HL-60 (cell line): ENCODE results near the gene GPR179.

ENCODE experiments used
- DNase-seq, 2 experiments: peaks; one replicate each; pipeline ENCODE4 v3.0.0-alpha.2; 2010 to 2020; ENCODE audit warnings: low read depth in 1 of 2, low spot score in 1 of 2
- H3K27ac ChIP-seq: fragments of 250-450 bp; sonication (Bioruptor Pico); replicated peaks from 2 replicates; pipeline ENCODE4 v1.5.1; 2020; ENCODE audit warnings: mild to moderate bottlenecking, moderate library complexity
- H3K27me3 ChIP-seq: fragments of 250-450 bp; sonication (Bioruptor Pico); 2 replicates; pipeline ENCODE4 v1.5.1; 2021; ENCODE audit warnings: mild to moderate bottlenecking, moderate library complexity; ENCODE audit not compliant: insufficient read depth, poor library complexity, severe bottlenecking
- H3K4me3 ChIP-seq: replicated peaks from 2 replicates; pipeline ENCODE4 v1.5.1; 2011; ENCODE audit warnings: mild to moderate bottlenecking, control low read depth, low read length; ENCODE audit not compliant: insufficient read depth
- GABPA ChIP-seq: IDR thresholded peaks from 2 replicates; pipeline ENCODE4 v1.6.1; 2012; ENCODE audit warnings: low read depth
- POLR2AphosphoS5 ChIP-seq: IDR thresholded peaks from 2 replicates; pipeline ENCODE4 v1.6.1; 2012; ENCODE audit warnings: low read depth
- SPI1 ChIP-seq: IDR thresholded peaks from 2 replicates; pipeline ENCODE4 v1.6.1; 2012; ENCODE audit warnings: low read depth, mild to moderate bottlenecking, borderline replicate concordance
- TF ChIP-seq, protein P1 (sequence below): IDR thresholded peaks from one replicate; pipeline ENCODE4 v1.5.1; 2011; ENCODE audit warnings: low read length, control low read depth, inconsistent platforms; ENCODE audit not compliant: insufficient read depth
- TF ChIP-seq, protein P2 (sequence below): IDR thresholded peaks from 2 replicates; pipeline ENCODE4 v1.6.1; 2012; ENCODE audit warnings: low read depth; ENCODE audit not compliant: insufficient replicate concordance

Gene GPR179

GRCh38 chr17:38341035-38341721 is 2.6 kb downstream of the GPR179 start:
- no peak for DNase-seq
- TF ChIP-seq, protein P1, sequence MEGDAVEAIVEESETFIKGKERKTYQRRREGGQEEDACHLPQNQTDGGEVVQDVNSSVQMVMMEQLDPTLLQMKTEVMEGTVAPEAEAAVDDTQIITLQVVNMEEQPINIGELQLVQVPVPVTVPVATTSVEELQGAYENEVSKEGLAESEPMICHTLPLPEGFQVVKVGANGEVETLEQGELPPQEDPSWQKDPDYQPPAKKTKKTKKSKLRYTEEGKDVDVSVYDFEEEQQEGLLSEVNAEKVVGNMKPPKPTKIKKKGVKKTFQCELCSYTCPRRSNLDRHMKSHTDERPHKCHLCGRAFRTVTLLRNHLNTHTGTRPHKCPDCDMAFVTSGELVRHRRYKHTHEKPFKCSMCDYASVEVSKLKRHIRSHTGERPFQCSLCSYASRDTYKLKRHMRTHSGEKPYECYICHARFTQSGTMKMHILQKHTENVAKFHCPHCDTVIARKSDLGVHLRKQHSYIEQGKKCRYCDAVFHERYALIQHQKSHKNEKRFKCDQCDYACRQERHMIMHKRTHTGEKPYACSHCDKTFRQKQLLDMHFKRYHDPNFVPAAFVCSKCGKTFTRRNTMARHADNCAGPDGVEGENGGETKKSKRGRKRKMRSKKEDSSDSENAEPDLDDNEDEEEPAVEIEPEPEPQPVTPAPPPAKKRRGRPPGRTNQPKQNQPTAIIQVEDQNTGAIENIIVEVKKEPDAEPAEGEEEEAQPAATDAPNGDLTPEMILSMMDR = no peak
- peak; percentile 39; the same call in 1 of the 2 replicates for TF ChIP-seq SPI1
- H3K4me3 ChIP-seq = no peak overlapping the region
- H3K27me3 ChIP-seq = no peaks in the 10 kb centered on the region
- H3K27ac ChIP-seq = no peak overlapping the region

DNA sequence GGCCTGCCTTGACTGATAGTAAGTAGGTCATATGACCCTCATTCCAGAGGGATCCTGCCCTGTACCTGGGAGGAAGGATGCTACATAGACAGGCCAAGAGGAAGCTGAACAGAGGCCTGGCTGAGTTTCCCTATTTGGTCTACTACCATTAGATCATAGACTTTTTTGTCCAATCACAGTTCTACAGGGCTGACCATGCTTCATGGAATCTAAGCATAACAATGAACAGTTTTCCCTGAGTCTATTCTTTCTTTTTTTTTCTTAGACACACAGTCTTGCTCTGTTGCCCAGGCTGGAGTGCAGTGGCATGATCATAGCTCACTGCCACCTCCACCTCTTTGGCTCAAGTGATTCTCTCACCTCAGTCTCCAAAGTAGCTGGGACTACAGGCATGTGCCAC is 3.9 kb downstream of the GPR179 start:
- DNase-seq = no peak
- Histone ChIP-seq H3K4me3 (no peak overlapping the region), H3K27me3 (no peaks in the 10 kb centered on the region), H3K27ac (no peak overlapping the region)
- TF ChIP-seq GABPA = no peak
- TF ChIP-seq, protein P2, sequence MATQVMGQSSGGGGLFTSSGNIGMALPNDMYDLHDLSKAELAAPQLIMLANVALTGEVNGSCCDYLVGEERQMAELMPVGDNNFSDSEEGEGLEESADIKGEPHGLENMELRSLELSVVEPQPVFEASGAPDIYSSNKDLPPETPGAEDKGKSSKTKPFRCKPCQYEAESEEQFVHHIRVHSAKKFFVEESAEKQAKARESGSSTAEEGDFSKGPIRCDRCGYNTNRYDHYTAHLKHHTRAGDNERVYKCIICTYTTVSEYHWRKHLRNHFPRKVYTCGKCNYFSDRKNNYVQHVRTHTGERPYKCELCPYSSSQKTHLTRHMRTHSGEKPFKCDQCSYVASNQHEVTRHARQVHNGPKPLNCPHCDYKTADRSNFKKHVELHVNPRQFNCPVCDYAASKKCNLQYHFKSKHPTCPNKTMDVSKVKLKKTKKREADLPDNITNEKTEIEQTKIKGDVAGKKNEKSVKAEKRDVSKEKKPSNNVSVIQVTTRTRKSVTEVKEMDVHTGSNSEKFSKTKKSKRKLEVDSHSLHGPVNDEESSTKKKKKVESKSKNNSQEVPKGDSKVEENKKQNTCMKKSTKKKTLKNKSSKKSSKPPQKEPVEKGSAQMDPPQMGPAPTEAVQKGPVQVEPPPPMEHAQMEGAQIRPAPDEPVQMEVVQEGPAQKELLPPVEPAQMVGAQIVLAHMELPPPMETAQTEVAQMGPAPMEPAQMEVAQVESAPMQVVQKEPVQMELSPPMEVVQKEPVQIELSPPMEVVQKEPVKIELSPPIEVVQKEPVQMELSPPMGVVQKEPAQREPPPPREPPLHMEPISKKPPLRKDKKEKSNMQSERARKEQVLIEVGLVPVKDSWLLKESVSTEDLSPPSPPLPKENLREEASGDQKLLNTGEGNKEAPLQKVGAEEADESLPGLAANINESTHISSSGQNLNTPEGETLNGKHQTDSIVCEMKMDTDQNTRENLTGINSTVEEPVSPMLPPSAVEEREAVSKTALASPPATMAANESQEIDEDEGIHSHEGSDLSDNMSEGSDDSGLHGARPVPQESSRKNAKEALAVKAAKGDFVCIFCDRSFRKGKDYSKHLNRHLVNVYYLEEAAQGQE = no peak
- TF ChIP-seq, protein P1 = no peak

DNA sequence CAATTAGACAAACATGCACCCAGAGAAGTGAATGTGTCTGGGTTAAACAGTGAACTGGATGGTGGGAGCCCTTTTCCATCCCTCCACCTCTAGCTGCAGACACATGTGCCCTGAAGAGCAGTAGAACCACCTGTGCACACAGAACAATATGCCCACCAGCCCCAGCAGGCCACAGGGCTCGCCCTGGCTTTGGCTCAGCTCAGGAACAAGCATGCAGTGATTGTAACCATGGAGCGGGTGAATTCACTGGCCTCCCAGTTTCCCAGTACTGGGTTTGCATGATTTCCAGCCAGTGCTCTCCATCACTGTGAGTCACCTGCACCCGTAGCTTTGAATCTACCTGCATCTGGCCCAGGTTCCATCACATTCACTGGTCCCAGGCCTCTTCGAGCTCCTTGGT is 5.2 kb downstream of the GPR179 start:
- Histone ChIP-seq H3K4me3 (no peak overlapping the region), H3K27ac (no peak overlapping the region), H3K27me3 (no peaks in the 10 kb centered on the region)
- TF ChIP-seq GABPA = no peak
- no peak for TF ChIP-seq POLR2AphosphoS5
- no peak for TF ChIP-seq SPI1
- TF ChIP-seq, protein P1 = no peak
- TF ChIP-seq, protein P2 = no peak
- DNase-seq = no peak

- no peak overlapping the region for H3K4me3 ChIP-seq
- no peak for DNase-seq
- H3K27me3 ChIP-seq = no peaks in the 10 kb centered on the region
- H3K27ac ChIP-seq = no peak overlapping the region
- TF ChIP-seq, protein P2 = no peak
- TF ChIP-seq SPI1 (no peak), POLR2AphosphoS5 (no peak), GABPA (no peak)
- TF ChIP-seq, protein P1 = no peak
These were observed 5.7 kb downstream of the GPR179 start for GRCh38 chr17:38338053-38338452.
